GM19438 (cell line): ENCODE data around the gene ZNF17.

ENCODE experiments used
- ATAC-seq: cut with Tn5 transposase; IDR thresholded peaks from one replicate; pipeline ENCODE4 v1.9.1; 2021; ENCODE audit warnings: low read depth; ENCODE audit not compliant: unreplicated experiment

ZNF17 gene

GRCh38 chr19:57421037-57421436 lies 10.1 kb downstream of the ZNF17 start:
- ATAC-seq = no peak

GRCh38 chr19:57434386-57435061 lies 23.6 kb downstream of the ZNF17 start:
- peak; percentile 12 for ATAC-seq

GRCh38 chr19:57435062-57435978 lies 24.4 kb downstream of the ZNF17 start, which contains the start of gene ZNF749:
TSS of gene ZNF749 (plus strand) at chr19:57435325. CDS start at chr19:57435579, 254 bp downstream.
- ATAC-seq = peak; percentile 97

GRCh38 chr19:57436417-57436816 lies 25.5 kb downstream of the ZNF17 start:
- no peak for ATAC-seq

GRCh38 chr19:57437931-57438330 lies 27.0 kb downstream of the ZNF17 start:
- ATAC-seq = no peak

GRCh38 chr19:57438925-57439324 lies 28.0 kb downstream of the ZNF17 start:
- ATAC-seq = no peak

- ATAC-seq = no peak
Measured at GRCh38 chr19:57441979-57442752, 31.2 kb downstream of the ZNF17 start.

GRCh38 chr19:57443121-57443696 lies 32.2 kb downstream of the ZNF17 start:
- ATAC-seq = no peak

GRCh38 chr19:57452307-57452706 lies 41.3 kb downstream of the ZNF17 start:
- ATAC-seq = no peak

- no peak for ATAC-seq
Measured at GRCh38 chr19:57465680-57466381, 54.9 kb downstream of the ZNF17 start.

GRCh38 chr19:57466489-57466888 lies 55.5 kb downstream of the ZNF17 start:
- ATAC-seq = no peak
